Adrenal gland (tissue), 12 donors: ENCODE results near the gene VPS9D1. TPM values are rescaled to one million over a fixed set of nuclear protein-coding genes. Genes with fewer than 3 reads are reported as not detected.
"Not testable (repeated sequence)": the region's sequence is repeated elsewhere in the genome, so short reads cannot be mapped to it uniquely, and the experiment has no call there.

Experiments
- DNase-seq, 7 donors: peaks; one replicate each; pipeline ENCODE4 v3.0.0-alpha.2; 2019 to 2020
- H3K27ac ChIP-seq, 5 donors: fragments of 200-600 bp; sonication (generic) in 4 of 5; 1 replicate in 3 of 5; 2 replicates in 2 of 5; pipeline versions ENCODE4 v1.5.1 to v1.8.0; 2016 to 2020; ENCODE audit warnings: mild to moderate bottlenecking in 1 of 5
- H3K27me3 ChIP-seq: fragments of 200-600 bp; 2 replicates; pipeline ENCODE4 v1.8.0; 2021
- H3K36me3 ChIP-seq, 2 donors: fragments of 200-600 bp; replicated peaks in 1 of 2; 1 replicate in 1 of 2; 2 replicates in 1 of 2; pipeline versions ENCODE4 v1.5.1 to v1.8.0; 2018 to 2022
- H3K4me1 ChIP-seq, 2 donors: fragments of 200-600 bp; replicated peaks in 1 of 2; 1 replicate in 1 of 2; 2 replicates in 1 of 2; pipeline versions ENCODE4 v1.5.1 to v1.8.0; 2018 to 2021
- H3K4me3 ChIP-seq, 4 donors: fragments of 200-600 bp; sonication (generic) in 3 of 4; one replicate each; pipeline ENCODE4 v1.5.1; 2016 to 2018
- H3K9me3 ChIP-seq, 3 donors: fragments of 200-600 bp; sonication (generic) in 1 of 3; replicated peaks in 1 of 3; 1 replicate in 2 of 3; 2 replicates in 1 of 3; pipeline versions ENCODE4 v1.5.1 to v1.8.0; 2016 to 2021
- POLR2A ChIP-seq, 2 donors: fragments of 450-650 bp; IDR thresholded peaks; one replicate each; pipeline ENCODE4 v1.6.1; 2017; ENCODE audit warnings: antibody characterized with exemption in 2 of 2, mild to moderate bottlenecking in 2 of 2, moderate library complexity in 1 of 2
- WGBS, 4 donors: extraction: QIAGEN DNeasy Blood & Tissue Kit in 2 of 4; methylation state at CpG; one replicate each; pipeline versions ENCODE4 v1.1.5 to v1.1.7; 2013 to 2017; 5-methylcytosine and 5-hydroxymethylcytosine counted together
- intact Hi-C, 2 donors: fragments of 100-400 bp; cut with DNase I; formaldehyde crosslinking; loops; one replicate each; pipeline versions ENCODE4 v1.14.1 to v1.15.0; 2022 to 2023
- polyA plus RNA-seq, 3 donors: library from polyadenylated mRNA; stranded (reverse); fragments of 200-250 nt in 2 of 3; fragments of 350-450 nt in 1 of 3; fragmentation: Illumina TruSeq in 1 of 3; extraction: RNeasy Lipid Tissue Mini Kit (QIAGEN cat#74804) in 1 of 3; gene quantifications; one replicate each; pipeline ENCODE4 v1.2.3, GENCODE V29; 2013 to 2014
- total RNA-seq, 9 donors: library from RNA; depleted of rRNA in 4 of 9; stranded (reverse); fragments of >200 nt in 4 of 9; fragments of 120-200 nt in 1 of 9; fragmentation: NEBNext Ultra II Directional in 1 of 9; extraction: Animal tissue kit (Norgen Biotek cat#: 25700) in 1 of 9; gene quantifications; one replicate each; pipeline versions ENCODE4 v1.1.0 to v1.2.4, GENCODE V29; 2013 to 2023
- TF ChIP-seq, protein P1 (sequence below), 6 experiments: fragments of 450-650 bp in 4 of 6; fragments of 200-600 bp in 2 of 6; sonication (generic) in 1 of 6; IDR thresholded peaks; 1 replicate in 5 of 6; 2 replicates in 1 of 6; pipeline versions ENCODE4 v1.5.1 to v1.8.0; 2016 to 2021; ENCODE audit warnings: antibody characterized with exemption in 6 of 6, mild to moderate bottlenecking in 2 of 6, moderate library complexity in 1 of 6
- donor health status: healthy with polysubstance abuse.
- donor health status: Bipolar disorder and iron deficiency.
- donor health status: DM: yes; HTN: yes; CAD: no.
- donor health status: DM: no; HTN: no; CAD: no.
- donor health status: DM: no; HTN: no; CAD: no.
- donor health status: DM: yes; HTN: yes; CAD: no.

The VPS9D1 gene
- total and polyA plus RNA-seq, 12 donors = 3.9 to 102 (median 23.2) TPM

DNA sequence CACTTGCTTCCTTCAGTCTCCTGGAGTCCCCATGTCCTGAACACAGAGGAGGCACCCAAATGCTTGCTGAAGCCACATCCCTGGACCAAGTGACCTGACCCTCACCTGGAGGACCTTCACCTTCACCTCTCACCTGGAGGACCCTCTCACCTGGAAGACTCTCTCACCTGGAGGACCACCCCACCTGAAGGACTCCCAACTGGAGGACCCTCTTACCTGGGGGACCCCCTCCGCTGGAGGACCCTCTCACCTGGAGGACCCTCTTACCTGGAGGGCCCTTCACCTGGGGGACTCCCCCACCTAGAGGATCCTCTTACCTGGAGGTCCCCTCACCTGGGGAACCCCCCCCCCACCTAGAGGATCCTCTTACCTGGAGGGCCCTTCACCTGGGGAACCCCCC is 34.8 kb downstream of the VPS9D1 start:
- 83 to 100% (median 93%) methylated on average over 1 of the region's 1 CpG for WGBS, 4 donors
- Histone ChIP-seq H3K27ac (no peak overlapping the region), H3K4me1 (peaks cover 8 to 10% of the 10 kb centered on the region in 2 donors), H3K4me3 (no peak overlapping the region), H3K36me3 (peaks cover 0 to 15% of the 10 kb centered on the region in 2 donors), H3K9me3 (no peaks in the 10 kb centered on the region), H3K27me3 (no peaks in the 10 kb centered on the region)
- DNase-seq = no peak
- TF ChIP-seq POLR2A (IDR thresholded peaks at IDR 0.05) = no peak
- TF ChIP-seq, protein P1, sequence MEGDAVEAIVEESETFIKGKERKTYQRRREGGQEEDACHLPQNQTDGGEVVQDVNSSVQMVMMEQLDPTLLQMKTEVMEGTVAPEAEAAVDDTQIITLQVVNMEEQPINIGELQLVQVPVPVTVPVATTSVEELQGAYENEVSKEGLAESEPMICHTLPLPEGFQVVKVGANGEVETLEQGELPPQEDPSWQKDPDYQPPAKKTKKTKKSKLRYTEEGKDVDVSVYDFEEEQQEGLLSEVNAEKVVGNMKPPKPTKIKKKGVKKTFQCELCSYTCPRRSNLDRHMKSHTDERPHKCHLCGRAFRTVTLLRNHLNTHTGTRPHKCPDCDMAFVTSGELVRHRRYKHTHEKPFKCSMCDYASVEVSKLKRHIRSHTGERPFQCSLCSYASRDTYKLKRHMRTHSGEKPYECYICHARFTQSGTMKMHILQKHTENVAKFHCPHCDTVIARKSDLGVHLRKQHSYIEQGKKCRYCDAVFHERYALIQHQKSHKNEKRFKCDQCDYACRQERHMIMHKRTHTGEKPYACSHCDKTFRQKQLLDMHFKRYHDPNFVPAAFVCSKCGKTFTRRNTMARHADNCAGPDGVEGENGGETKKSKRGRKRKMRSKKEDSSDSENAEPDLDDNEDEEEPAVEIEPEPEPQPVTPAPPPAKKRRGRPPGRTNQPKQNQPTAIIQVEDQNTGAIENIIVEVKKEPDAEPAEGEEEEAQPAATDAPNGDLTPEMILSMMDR (IDR thresholded peaks at IDR 0.05) = no peak
- intact Hi-C loops = no loop called here

DNA sequence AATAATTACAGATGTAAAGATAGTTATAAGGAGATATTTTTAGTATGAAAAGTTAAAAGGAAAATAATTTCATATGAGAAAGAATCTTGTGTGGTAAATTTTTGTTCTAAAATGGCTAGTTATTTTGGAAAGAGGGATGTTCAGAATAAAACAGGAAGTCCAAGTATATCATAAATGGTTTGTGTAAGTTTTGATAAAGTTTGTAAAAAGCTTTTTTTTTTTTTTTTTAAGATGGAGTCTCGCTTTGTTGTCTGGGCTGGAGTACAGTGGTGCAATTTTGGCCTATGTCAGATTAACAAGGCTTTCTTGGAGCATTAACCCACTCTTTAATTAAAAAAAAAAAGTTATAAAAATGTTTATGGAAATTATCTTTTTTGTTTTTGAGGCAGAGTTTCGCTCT is 42.4 kb downstream of the VPS9D1 start:
- no peaks in the 10 kb centered on the region for H3K36me3 ChIP-seq
- TF ChIP-seq POLR2A (IDR thresholded peaks at IDR 0.05) = no peak
- TF ChIP-seq, protein P1 (IDR thresholded peaks at IDR 0.05) = no peak
- intact Hi-C loops = no loop called here
- H3K27ac ChIP-seq = no peak overlapping the region
- 89 to 100% (median 98%) methylated on average over 2 of the region's 2 CpGs for WGBS, 4 donors
- H3K4me3 ChIP-seq = no peak overlapping the region
- no peak for DNase-seq
- no peaks in the 10 kb centered on the region for H3K9me3 ChIP-seq
- no peaks in the 10 kb centered on the region for H3K27me3 ChIP-seq
- no peaks in the 10 kb centered on the region for H3K4me1 ChIP-seq

- no peak overlapping the region for H3K4me3 ChIP-seq
- DNase-seq = no peak
- no peaks in the 10 kb centered on the region for H3K4me1 ChIP-seq
- no peaks in the 10 kb centered on the region for H3K36me3 ChIP-seq
- H3K27ac ChIP-seq = no peak overlapping the region
- WGBS, 4 donors = 81 to 87% (median 84%) methylated on average over 15 to 16 of the region's 16 CpGs
- intact Hi-C loops = no loop called here
- no peaks in the 10 kb centered on the region for H3K9me3 ChIP-seq
- no peaks in the 10 kb centered on the region for H3K27me3 ChIP-seq
- TF ChIP-seq POLR2A (IDR thresholded peaks at IDR 0.05) = no peak
- TF ChIP-seq, protein P1 (IDR thresholded peaks at IDR 0.05) = no peak
Measured at GRCh38 chr16:89672177-89672941, 48.3 kb downstream of the VPS9D1 start.

GRCh38 chr16:89671565-89671964 is 49.1 kb downstream of the VPS9D1 start:
- H3K4me1 ChIP-seq, H3K27me3 ChIP-seq, H3K9me3 ChIP-seq, DNase-seq, H3K4me3 ChIP-seq, intact Hi-C loops, H3K27ac ChIP-seq, H3K36me3 ChIP-seq: not testable (repeated sequence)
- 84 to 92% (median 91%) methylated on average over 4 of the region's 4 CpGs for WGBS, 4 donors
